COLO668 (cell line): ENCODE measurements around the gene SART3.

Experiments
- DNase-seq: peaks from one replicate; lab custom pipeline; 2025; ENCODE audit not compliant: unreplicated experiment; lab: John Stamatoyannopoulos, UW

The SART3 gene

GRCh38 chr12:108560752-108561719 is at the start of gene SART3:
Gene SART3 (minus strand): TSS chr12:108561173. CDS start chr12:108561154, 19 bp downstream.
- DNase-seq, result peak; percentile 89

GRCh38 chr12:108610336-108610815 is 49.4 kb upstream of the SART3 start:
- no peak for DNase-seq

- no peak for DNase-seq
Measured at GRCh38 chr12:108609537-108610335, 48.8 kb upstream of the SART3 start.

GRCh38 chr12:108608616-108609015 is 47.6 kb upstream of the SART3 start:
- no peak for DNase-seq

GRCh38 chr12:108607981-108608600 is 47.1 kb upstream of the SART3 start:
- no peak for DNase-seq

- no peak for DNase-seq
Measured at GRCh38 chr12:108606492-108606891, 45.5 kb upstream of the SART3 start.

GRCh38 chr12:108605690-108606406 is 44.9 kb upstream of the SART3 start:
- DNase-seq, result no peak

GRCh38 chr12:108605000-108605689 is 44.2 kb upstream of the SART3 start:
- DNase-seq, result no peak

- DNase-seq, result no peak
Measured at GRCh38 chr12:108604208-108604941, 43.4 kb upstream of the SART3 start.

GRCh38 chr12:108603743-108604142 is 42.8 kb upstream of the SART3 start:
- DNase-seq, result no peak

- no peak for DNase-seq
Measured at GRCh38 chr12:108602976-108603704, 42.2 kb upstream of the SART3 start.

- DNase-seq, result no peak
Measured at GRCh38 chr12:108602209-108602705, 41.3 kb upstream of the SART3 start.

GRCh38 chr12:108600702-108601007 is 39.7 kb upstream of the SART3 start:
- DNase-seq, result no peak

GRCh38 chr12:108599948-108600701 is 39.2 kb upstream of the SART3 start:
- no peak for DNase-seq

- DNase-seq, result no peak
Measured at GRCh38 chr12:108599541-108599940, 38.6 kb upstream of the SART3 start.

GRCh38 chr12:108598553-108599250 is 37.7 kb upstream of the SART3 start:
- DNase-seq, result no peak
